Spinal cord (tissue), 10 donors: Measurements from ENCODE around the gene ZBTB48. TPM values are rescaled to one million over a fixed set of nuclear protein-coding genes. Genes with fewer than 3 reads are reported as not detected.
"Not testable (repeated sequence)": the region's sequence is repeated elsewhere in the genome, so short reads cannot be mapped to it uniquely, and the experiment has no call there.

Source experiments
- DNase-seq, 6 donors: peaks; one replicate each; pipeline versions ENCODE4 v3.0.0 to v3.0.0-alpha.2; 2013 to 2015; ENCODE audit warnings: low spot score in 6 of 6, low read depth in 4 of 6
- H3K27ac ChIP-seq: one replicate; pipeline ENCODE4 v1.5.1; 2013; ENCODE audit warnings: low read depth, low read length, control low read depth
- H3K27me3 ChIP-seq: one replicate; pipeline ENCODE4 v1.6.1; 2013; ENCODE audit warnings: low read length; ENCODE audit not compliant: control insufficient read depth, insufficient read depth
- H3K36me3 ChIP-seq: one replicate; pipeline ENCODE4 v1.6.1; 2013; ENCODE audit warnings: low read length; ENCODE audit not compliant: control insufficient read depth, insufficient read depth
- H3K4me1 ChIP-seq: one replicate; pipeline ENCODE4 v1.6.1; 2013; ENCODE audit warnings: low read length; ENCODE audit not compliant: control insufficient read depth, insufficient read depth
- H3K4me3 ChIP-seq: one replicate; pipeline ENCODE4 v1.5.1; 2013; ENCODE audit warnings: low read depth, low read length, control low read depth
- H3K9me3 ChIP-seq: one replicate; pipeline ENCODE4 v1.6.1; 2013; ENCODE audit warnings: low read length; ENCODE audit not compliant: control insufficient read depth, insufficient read depth
- whole genome bisulfite sequencing: methylation state at CpG from one replicate; pipeline ENCODE4 v1.1.5; 2013; ENCODE audit warnings: missing lambda C conversion rate; ENCODE audit not compliant: insufficient coverage; 5-methylcytosine and 5-hydroxymethylcytosine counted together
- polyA plus RNA-seq, 2 donors: library from polyadenylated mRNA; unstranded; fragments of 120-200 nt; gene quantifications; one replicate each; pipeline ENCODE4 v1.2.1, GENCODE V29; 2013; ENCODE audit not compliant: insufficient read length in 2 of 2
- total RNA-seq, 2 donors: library from RNA; depleted of rRNA in 1 of 2; stranded (reverse); fragments of 120-200 nt in 1 of 2; fragments of >200 nt in 1 of 2; gene quantifications; one replicate each; pipeline versions ENCODE4 v1.2.3 to v1.2.4, GENCODE V29; 2013 to 2014
- donor health status: healthy.

ZBTB48 gene
- total and polyA plus RNA-seq, 4 donors, result 9.1 to 39.7 (median 32.7) TPM

- peaks cover 46% of the 10 kb centered on the region for H3K4me1 ChIP-seq
- H3K36me3 ChIP-seq, result peaks cover 71% of the 10 kb centered on the region
- no peak overlapping the region for H3K27ac ChIP-seq
- no peak overlapping the region for H3K4me3 ChIP-seq
- H3K27me3 ChIP-seq, result no peaks in the 10 kb centered on the region
- no peaks in the 10 kb centered on the region for H3K9me3 ChIP-seq
- DNase-seq, result no peak
- 92% methylated on average over 7 of the region's 15 CpGs for WGBS
These were observed 17.3 kb downstream of the ZBTB48 start for GRCh38 chr1:6596886-6597776.

GRCh38 chr1:6597777-6598131 is 18.0 kb downstream of the ZBTB48 start:
- Histone ChIP-seq H3K27ac (no peak overlapping the region), H3K36me3 (peaks cover 65% of the 10 kb centered on the region), H3K4me1 (peaks cover 46% of the 10 kb centered on the region), H3K27me3 (no peaks in the 10 kb centered on the region), H3K4me3 (no peak overlapping the region), H3K9me3 (no peaks in the 10 kb centered on the region)
- no peak for DNase-seq
- 98% methylated on average over 6 of the region's 6 CpGs for WGBS

GRCh38 chr1:6599141-6599975 is 19.6 kb downstream of the ZBTB48 start:
- Histone ChIP-seq H3K36me3 (peaks cover 49% of the 10 kb centered on the region), H3K27ac (no peak overlapping the region), H3K4me1 (peaks cover 60% of the 10 kb centered on the region), H3K27me3 (no peaks in the 10 kb centered on the region), H3K4me3 (no peak overlapping the region), H3K9me3 (no peaks in the 10 kb centered on the region)
- DNase-seq, result no peak
- 88% methylated on average over 27 of the region's 31 CpGs for WGBS

GRCh38 chr1:6599991-6600390 is 20.2 kb downstream of the ZBTB48 start:
- H3K27ac ChIP-seq, H3K4me3 ChIP-seq: not testable (repeated sequence)
- H3K4me1 ChIP-seq, result peaks cover 66% of the 10 kb centered on the region

GRCh38 chr1:6600410-6601048 is 20.7 kb downstream of the ZBTB48 start:
- Histone ChIP-seq H3K9me3 (no peaks in the 10 kb centered on the region), H3K4me3 (peak overlapping the region; percentile 76), H3K27ac (peak overlapping the region; percentile 71), H3K27me3 (no peaks in the 10 kb centered on the region), H3K36me3 (peaks cover 39% of the 10 kb centered on the region), H3K4me1 (peaks cover 66% of the 10 kb centered on the region)
- no peak for DNase-seq
- 19% methylated on average over 9 of the region's 10 CpGs for WGBS

More at GRCh38 chr1:6599991-6600390, 20.2 kb downstream of the ZBTB48 start:
- not testable (repeated sequence) for H3K27me3 ChIP-seq, DNase-seq, H3K9me3 ChIP-seq
- H3K36me3 ChIP-seq, result peaks cover 43% of the 10 kb centered on the region
- 80% methylated on average over 1 of the region's 8 CpGs for WGBS

GRCh38 chr1:6601049-6601922 is 21.5 kb downstream of the ZBTB48 start:
- H3K36me3 ChIP-seq, result peaks cover 31% of the 10 kb centered on the region
- H3K27me3 ChIP-seq, result no peaks in the 10 kb centered on the region
- peak overlapping the region; percentile 71 for H3K27ac ChIP-seq
- under 1% methylated on average over 37 of the region's 40 CpGs for WGBS
- peak overlapping the region; percentile 76 for H3K4me3 ChIP-seq
- peaks cover 66% of the 10 kb centered on the region for H3K4me1 ChIP-seq
- H3K9me3 ChIP-seq, result no peaks in the 10 kb centered on the region
- DNase-seq, result peak in 2 of 6 donors; percentile 62 to 77

GRCh38 chr1:6601923-6602668 is 22.3 kb downstream of the ZBTB48 start:
- WGBS, result under 1% methylated on average over 103 of the region's 103 CpGs
- no peaks in the 10 kb centered on the region for H3K9me3 ChIP-seq
- peak overlapping the region; percentile 71 for H3K27ac ChIP-seq
- DNase-seq, result peak in 1 of 6 donors; percentile 42
- peaks cover 60% of the 10 kb centered on the region for H3K4me1 ChIP-seq
- H3K4me3 ChIP-seq, result peak overlapping the region; percentile 76
- H3K27me3 ChIP-seq, result no peaks in the 10 kb centered on the region
- peaks cover 24% of the 10 kb centered on the region for H3K36me3 ChIP-seq

- Histone ChIP-seq H3K4me3 (peak within 1 kb of the TSS; percentile 76), H3K9me3 (no peaks in the 10 kb centered on the region), H3K27me3 (no peaks in the 10 kb centered on the region), H3K4me1 (peaks cover 54% of the 10 kb centered on the region), H3K27ac (peak within 1 kb of the TSS; percentile 99), H3K36me3 (peaks cover 18% of the 10 kb centered on the region)
- WGBS, result under 1% methylated on average over 83 of the region's 84 CpGs
- DNase-seq, result peak in 3 of 6 donors; percentile 50 to 93 (median 88)
These were observed 23.0 kb downstream of the ZBTB48 start, which contains the start of gene KLHL21 for GRCh38 chr1:6602669-6603237. TSS of gene KLHL21 (minus strand) at chr1:6602869. CDS start at chr1:6602817, 52 bp downstream.
